ENCODE measurements around the gene GMIP.

GRCh38 chr19:19663256-19664120, 20.0 kb upstream of the GMIP start, which contains the start of gene ATP13A1:
- peak; percentile 83 for TF ChIP-seq POLR2AphosphoS5 (IDR thresholded peaks at IDR 0.05; ENCODE audit: low read depth)
- TF ChIP-seq, protein P1, sequence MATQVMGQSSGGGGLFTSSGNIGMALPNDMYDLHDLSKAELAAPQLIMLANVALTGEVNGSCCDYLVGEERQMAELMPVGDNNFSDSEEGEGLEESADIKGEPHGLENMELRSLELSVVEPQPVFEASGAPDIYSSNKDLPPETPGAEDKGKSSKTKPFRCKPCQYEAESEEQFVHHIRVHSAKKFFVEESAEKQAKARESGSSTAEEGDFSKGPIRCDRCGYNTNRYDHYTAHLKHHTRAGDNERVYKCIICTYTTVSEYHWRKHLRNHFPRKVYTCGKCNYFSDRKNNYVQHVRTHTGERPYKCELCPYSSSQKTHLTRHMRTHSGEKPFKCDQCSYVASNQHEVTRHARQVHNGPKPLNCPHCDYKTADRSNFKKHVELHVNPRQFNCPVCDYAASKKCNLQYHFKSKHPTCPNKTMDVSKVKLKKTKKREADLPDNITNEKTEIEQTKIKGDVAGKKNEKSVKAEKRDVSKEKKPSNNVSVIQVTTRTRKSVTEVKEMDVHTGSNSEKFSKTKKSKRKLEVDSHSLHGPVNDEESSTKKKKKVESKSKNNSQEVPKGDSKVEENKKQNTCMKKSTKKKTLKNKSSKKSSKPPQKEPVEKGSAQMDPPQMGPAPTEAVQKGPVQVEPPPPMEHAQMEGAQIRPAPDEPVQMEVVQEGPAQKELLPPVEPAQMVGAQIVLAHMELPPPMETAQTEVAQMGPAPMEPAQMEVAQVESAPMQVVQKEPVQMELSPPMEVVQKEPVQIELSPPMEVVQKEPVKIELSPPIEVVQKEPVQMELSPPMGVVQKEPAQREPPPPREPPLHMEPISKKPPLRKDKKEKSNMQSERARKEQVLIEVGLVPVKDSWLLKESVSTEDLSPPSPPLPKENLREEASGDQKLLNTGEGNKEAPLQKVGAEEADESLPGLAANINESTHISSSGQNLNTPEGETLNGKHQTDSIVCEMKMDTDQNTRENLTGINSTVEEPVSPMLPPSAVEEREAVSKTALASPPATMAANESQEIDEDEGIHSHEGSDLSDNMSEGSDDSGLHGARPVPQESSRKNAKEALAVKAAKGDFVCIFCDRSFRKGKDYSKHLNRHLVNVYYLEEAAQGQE (IDR thresholded peaks at IDR 0.05; ENCODE audit: insufficient replicate concordance, low read depth), result no peak

Data from HL-60 (cell line).